Fibroblast of skin of left quadriceps (primary cell): ENCODE measurements around the gene CHMP4B.

ENCODE experiments used
- DNase-seq, 2 experiments: peaks; one replicate each; pipeline ENCODE4 v3.0.0-alpha.2; 2013; ENCODE audit warnings: low read depth in 2 of 2

Gene CHMP4B

GRCh38 chr20:33810885-33811775 lies at the start of gene CHMP4B:
TSS of gene CHMP4B (plus strand) at chr20:33811348. CDS start at chr20:33811469, 121 bp downstream.
- DNase-seq, result peak; percentile 97

GRCh38 chr20:33761698-33762250 lies 49.4 kb upstream of the CHMP4B start:
- no peak for DNase-seq

GRCh38 chr20:33765099-33765498 lies 46.0 kb upstream of the CHMP4B start:
- DNase-seq, result no peak

GRCh38 chr20:33765592-33765991 lies 45.6 kb upstream of the CHMP4B start:
- DNase-seq, result no peak

GRCh38 chr20:33766686-33767085 lies 44.5 kb upstream of the CHMP4B start:
- no peak for DNase-seq

- DNase-seq, result no peak
Observed at GRCh38 chr20:33767777-33768138, 43.4 kb upstream of the CHMP4B start.

GRCh38 chr20:33769043-33769442 lies 42.1 kb upstream of the CHMP4B start:
- no peak for DNase-seq

GRCh38 chr20:33770005-33770404 lies 41.1 kb upstream of the CHMP4B start:
- DNase-seq, result no peak

GRCh38 chr20:33771938-33772337 lies 39.2 kb upstream of the CHMP4B start:
- no peak for DNase-seq

- no peak for DNase-seq
Observed at GRCh38 chr20:33772439-33772838, 38.7 kb upstream of the CHMP4B start.

GRCh38 chr20:33773412-33774089 lies 37.6 kb upstream of the CHMP4B start:
- DNase-seq, result no peak

- DNase-seq, result no peak
Observed at GRCh38 chr20:33777816-33778215, 33.3 kb upstream of the CHMP4B start.

GRCh38 chr20:33781133-33781532 lies 30.0 kb upstream of the CHMP4B start:
- DNase-seq, result no peak

GRCh38 chr20:33781945-33782344 lies 29.2 kb upstream of the CHMP4B start:
- no peak for DNase-seq

GRCh38 chr20:33783256-33783655 lies 27.9 kb upstream of the CHMP4B start:
- no peak for DNase-seq

- no peak for DNase-seq
Observed at GRCh38 chr20:33783818-33784217, 27.3 kb upstream of the CHMP4B start.

- no peak for DNase-seq
Observed at GRCh38 chr20:33784225-33784624, 26.9 kb upstream of the CHMP4B start.

GRCh38 chr20:33785503-33785902 lies 25.6 kb upstream of the CHMP4B start:
- DNase-seq, result no peak

- no peak for DNase-seq
Observed at GRCh38 chr20:33787253-33787891, 23.8 kb upstream of the CHMP4B start.

- no peak for DNase-seq
Observed at GRCh38 chr20:33788351-33789049, 22.6 kb upstream of the CHMP4B start.

GRCh38 chr20:33789109-33789857 lies 21.9 kb upstream of the CHMP4B start:
- DNase-seq, result peak; percentile 84 to 85
